K562 (cell line): ENCODE results near the gene TLR3. TPM values are rescaled to one million over a fixed set of nuclear protein-coding genes. Genes with fewer than 3 reads are reported as not detected.
"Not testable (repeated sequence)": the region's sequence is repeated elsewhere in the genome, so short reads cannot be mapped to it uniquely, and the experiment has no call there.

Experiments
- ATAC-seq: fragments of 200-7000 bp; cut with Tn5 transposase; 3 replicates; pipeline ENCODE4 v1.9.1; 2020; ENCODE audit warnings: moderate library complexity
- BruUV-seq: library from RNA; stranded (reverse); fragments of 400-500 nt; replicated peaks from 2 replicates; lab custom pipeline; 2021; lab: Mats Ljungman, UMichigan
- CTCF ChIA-PET: fragments of 300-600 bp; formaldehyde crosslinking; extraction: SDS; loops from one replicate; lab custom pipeline; 2021; ENCODE audit warnings: low intra/inter-chr PET ratio; lab: Yijun Ruan, JAX
- POLR2A ChIA-PET: fragments of 300-600, 350-650 bp; sonication (Branson Sonifier 250); formaldehyde crosslinking; extraction: SDS; loops from one replicate; lab custom pipeline; 2021; ENCODE audit warnings: antibody characterized with exemption, inconsistent platforms; lab: Yijun Ruan, JAX
- DNase-seq, 4 experiments: peaks; one replicate each; pipeline versions ENCODE4 v3.0.0 to v3.0.0-alpha.2; 2011 to 2018; ENCODE audit warnings: low spot score in 3 of 4, mixed read lengths in 3 of 4; ENCODE audit errors: extremely low read depth in 1 of 4
- FAIRE-seq: peaks from 2 replicates; lab custom pipeline; 2011; peaks lifted over from hg19 to GRCh38; lab: Jason Lieb, UNC
- H2AFZ ChIP-seq: 2 replicates; pipeline ENCODE4 v1.6.0; 2011; ENCODE audit warnings: low read depth, low read length, control low read depth, inconsistent platforms
- H3K27ac ChIP-seq: fragments of 200-600 bp; 3 replicates; pipeline ENCODE4 v1.8.0; 2011; ENCODE audit warnings: low read depth, mild to moderate bottlenecking, control low read depth, inconsistent platforms, low read length, moderate library complexity, mixed read lengths; ENCODE audit errors: extremely low read depth
- H3K27me3 ChIP-seq, 2 experiments: fragments of 300-600 bp in 1 of 2; 2 replicates in 1 of 2; 3 replicates in 1 of 2; pipeline versions ENCODE4 v1.6.0 to v1.8.0; 2011; ENCODE audit warnings: inconsistent platforms in 2 of 2, low read length in 2 of 2, mild to moderate bottlenecking in 1 of 2, mixed read lengths in 1 of 2, moderate library complexity in 1 of 2; ENCODE audit not compliant: control insufficient read depth in 2 of 2, insufficient read depth in 2 of 2
- H3K36me3 ChIP-seq: fragments of 300-600 bp; 3 replicates; pipeline ENCODE4 v1.8.0; 2011; ENCODE audit warnings: mild to moderate bottlenecking, low read length, inconsistent platforms; ENCODE audit not compliant: control insufficient read depth, insufficient read depth
- H3K4me1 ChIP-seq, 2 experiments: fragments of 200-600 bp in 1 of 2; replicated peaks in 1 of 2; 2 replicates in 1 of 2; 3 replicates in 1 of 2; pipeline versions ENCODE4 v1.5.1 to v1.8.0; 2011; ENCODE audit warnings: inconsistent platforms in 2 of 2, low read length in 2 of 2, mild to moderate bottlenecking in 1 of 2, mixed read lengths in 1 of 2, moderate library complexity in 1 of 2; ENCODE audit not compliant: control insufficient read depth in 2 of 2, insufficient read depth in 2 of 2
- H3K4me2 ChIP-seq: 2 replicates; pipeline ENCODE4 v1.6.1; 2011; ENCODE audit warnings: low read length, control low read depth, inconsistent platforms, mixed read lengths; ENCODE audit not compliant: insufficient read depth
- H3K4me3 ChIP-seq: fragments of 200-600 bp; sonication (generic), shearing (Covaris generic); 2 replicates; pipeline ENCODE4 v1.5.1; 2016; ENCODE audit warnings: control low read depth, inconsistent platforms
- H3K79me2 ChIP-seq: fragments of 200-600 bp; 3 replicates; pipeline ENCODE4 v1.8.0; 2011; ENCODE audit warnings: low read length, inconsistent platforms; ENCODE audit not compliant: control insufficient read depth, insufficient read depth
- H3K9ac ChIP-seq, 2 experiments: 2 replicates each; pipeline versions ENCODE4 v1.6.0 to v1.6.1; 2011; ENCODE audit warnings: low read depth in 2 of 2, low read length in 2 of 2, control low read depth in 1 of 2, inconsistent platforms in 1 of 2, mild to moderate bottlenecking in 1 of 2, mixed read lengths in 1 of 2; ENCODE audit not compliant: insufficient read depth in 1 of 2
- H3K9me1 ChIP-seq: one replicate; pipeline ENCODE4 v1.6.0; 2011; ENCODE audit warnings: inconsistent platforms, mild to moderate bottlenecking, low read length, moderate library complexity; ENCODE audit not compliant: control insufficient read depth, insufficient read depth
- H3K9me3 ChIP-seq: replicated peaks from 2 replicates; pipeline ENCODE4 v1.5.1; 2011; ENCODE audit warnings: low read depth, low read length, inconsistent platforms; ENCODE audit not compliant: control insufficient read depth, insufficient read depth
- H4K20me1 ChIP-seq: replicated peaks from 2 replicates; pipeline ENCODE4 v1.6.1; 2011; ENCODE audit warnings: low read length, inconsistent platforms, mixed read lengths; ENCODE audit not compliant: control insufficient read depth, insufficient read depth
- BCOR ChIP-seq: fragments of 450-650 bp; IDR thresholded peaks from 2 replicates; pipeline ENCODE4 v1.6.1; 2016
- CBFA2T2 ChIP-seq: fragments of 450-650 bp; conservative IDR thresholded peaks from 2 replicates; pipeline ENCODE4 v1.6.1; 2017; ENCODE audit warnings: mild to moderate bottlenecking
- CBX8 ChIP-seq: fragments of 200-600 bp; sonication (generic); IDR thresholded peaks from 2 replicates; pipeline ENCODE4 v1.6.1; 2012; ENCODE audit warnings: borderline replicate concordance, mixed run types, low read depth, mild to moderate bottlenecking, moderate library complexity, mixed read lengths, low read length, control low read depth, inconsistent platforms; ENCODE audit not compliant: poor library complexity, severe bottlenecking; ENCODE audit errors: extremely low read depth
- E4F1 ChIP-seq: fragments of 250-450 bp; sonication (Bioruptor Pico); IDR thresholded peaks from 2 replicates; pipeline ENCODE4 v1.5.0; 2021; ENCODE audit warnings: mild to moderate bottlenecking, borderline replicate concordance
- JUNB ChIP-seq: fragments of 450-650 bp; formaldehyde crosslinking; conservative IDR thresholded peaks from 2 replicates; pipeline ENCODE4 v1.4.0; 2020; ENCODE audit warnings: mild to moderate bottlenecking
- MCM3 ChIP-seq: fragments of 450-650 bp; IDR thresholded peaks from 2 replicates; pipeline ENCODE4 v1.6.1; 2016
- PML ChIP-seq: IDR thresholded peaks from 2 replicates; pipeline ENCODE4 v1.6.1; 2012; ENCODE audit warnings: low read length, inconsistent platforms
- ZFPM2 ChIP-seq: fragments of 250-450 bp; sonication (Bioruptor Pico); IDR thresholded peaks from 2 replicates; pipeline ENCODE4 v1.5.1; 2022; ENCODE audit warnings: mild to moderate bottlenecking
- WGBS: fragments of 100-300 bp; shearing (Covaris generic); methylation state at CpG from one replicate; pipeline ENCODE4 v1.1.6; 2016; ENCODE audit warnings: low coverage, mixed read lengths; ENCODE audit not compliant: insufficient coverage; ENCODE audit errors: missing lambda C conversion rate; 5-methylcytosine and 5-hydroxymethylcytosine counted together
- in situ Hi-C: fragments of 300-500 bp; cut with MboI; formaldehyde crosslinking; loops from 4 replicates; pipeline ENCODE4 v1.15.0; 2018; ENCODE audit warnings: inconsistent platforms, mixed read lengths
- intact Hi-C: fragments of 100-400 bp; cut with micrococcal nuclease; formaldehyde crosslinking; loops from 2 replicates; pipeline ENCODE4 v1.14.2; 2022
- polyA plus RNA-seq, 8 experiments: library from polyadenylated mRNA; depleted of rRNA in 4 of 8; stranded (reverse) in 5 of 8; unstranded in 3 of 8; fragments of >200 nt; fragmentation: Nextera tagmentation in 2 of 8; fragmentation: Illumina TruSeq in 1 of 8; extraction: Ambion mirVana in 2 of 8; extraction: Trizol in 1 of 8; gene quantifications; 2 replicates each; pipeline versions ENCODE4 v1.2.1 to v1.2.3, GENCODE V29; 2011 to 2014; ENCODE audit warnings: inconsistent platforms in 1 of 8, missing spikeins in 1 of 8
- total RNA-seq, 7 experiments: library from RNA; depleted of rRNA in 6 of 7; stranded (reverse); fragments of >200 nt in 6 of 7; fragmentation: Illumina TruSeq in 2 of 7; extraction: Trizol in 2 of 7; gene quantifications; 2 replicates each; pipeline versions ENCODE4 v1.2.1 to v1.2.3, GENCODE V29; 2011 to 2021; ENCODE audit warnings: low replicate concordance in 1 of 7
- TF ChIP-seq, protein P1 (sequence below): fragments of 450-650 bp; IDR thresholded peaks from 2 replicates; pipeline ENCODE4 v1.6.1; 2017; ENCODE audit warnings: antibody characterized with exemption

The TLR3 gene
- total and polyA plus RNA-seq, 9 of the 15 experiments (the other 6 are each of a cell fraction or from before 2014, with no cell fraction given) = 0.01 TPM; not detected in 8

- in situ Hi-C loops (loop anchor here (25.0 kb wide), 1 partner anchor 997 kb away; no protein-coding TSS in a partner anchor), intact Hi-C loops (loop anchor here (5.0 kb wide), 1 partner anchor 572 kb away; no protein-coding TSS in a partner anchor)
- BruUV-seq, H3K4me3 ChIP-seq, ATAC-seq, H3K36me3 ChIP-seq, H3K79me2 ChIP-seq, H4K20me1 ChIP-seq, H3K4me1 ChIP-seq, H3K9ac ChIP-seq, H3K4me2 ChIP-seq, POLR2A ChIA-PET, H3K9me3 ChIP-seq, DNase-seq, H3K9me1 ChIP-seq, H2AFZ ChIP-seq, FAIRE-seq, H3K27ac ChIP-seq, CTCF ChIA-PET: not testable (repeated sequence)
- H3K27me3 ChIP-seq = peaks cover 2 to 20% of the 10 kb centered on the region in 2 experiments; a peak in 3 of 5 replicates
- WGBS = 1% methylated on average over 7 of the region's 7 CpGs
Measured at GRCh38 chr4:186034613-186035012, 34.3 kb upstream of the TLR3 start.

DNA sequence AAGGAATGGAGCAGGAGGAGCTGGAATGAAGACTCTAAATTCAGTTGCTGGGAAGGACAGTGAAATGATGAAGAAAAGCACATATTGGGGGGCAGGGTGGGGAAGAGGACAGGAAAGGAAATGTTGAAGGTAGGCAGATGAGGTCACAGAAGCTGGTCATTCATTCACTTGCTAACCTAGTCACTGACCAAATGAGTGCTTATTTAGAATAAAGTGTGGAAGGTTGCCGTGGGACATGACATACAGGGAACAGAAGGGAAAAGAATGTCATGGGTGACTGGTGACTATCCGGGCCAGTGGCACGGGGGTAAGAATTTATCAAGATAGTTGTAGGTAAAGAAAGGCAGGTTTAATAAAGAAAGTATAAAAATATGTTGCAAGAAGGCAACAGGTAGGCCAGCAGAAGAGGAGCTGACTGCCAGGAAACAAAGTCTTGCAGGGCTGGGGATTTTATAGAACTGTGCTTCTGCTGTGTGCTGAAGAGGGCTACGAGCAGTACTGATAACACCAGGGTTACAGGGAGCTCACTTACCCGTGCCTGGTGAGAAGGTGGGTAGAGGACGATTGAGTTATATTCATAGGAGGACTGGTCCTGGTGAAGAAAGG is 31.9 kb upstream of the TLR3 start:
- no TSS peak for BruUV-seq
- no peak for FAIRE-seq
- ATAC-seq = no peak
- H4K20me1 ChIP-seq = 0 out of 2 replicates have a peak, but pooled peaks cover 4% of the 10 kb centered on the region
- DNase-seq = no peak
- H3K27me3 ChIP-seq = peaks cover 0 to 15% of the 10 kb centered on the region in 2 experiments; a peak in 3 of 5 replicates
- H3K36me3 ChIP-seq = no peaks in the 10 kb centered on the region
- H3K4me1 ChIP-seq = no peaks in the 10 kb centered on the region
- H3K9me3 ChIP-seq = no peaks in the 10 kb centered on the region; the same call in 1 of the 2 replicates
- POLR2A ChIA-PET = interaction anchor here (0.7 kb wide), 1 partner anchor 442 kb away, joined by 3 read pairs; no protein-coding TSS in a partner anchor
- no peak overlapping the region for H3K9ac ChIP-seq
- intact Hi-C loops = loop anchor here (5.0 kb wide), 1 partner anchor 575 kb away; no protein-coding TSS in a partner anchor
- in situ Hi-C loops = loop anchor here (25.0 kb wide), 1 partner anchor 1000 kb away; no protein-coding TSS in a partner anchor
- H2AFZ ChIP-seq = no peak overlapping the region
- CTCF ChIA-PET = interaction anchor here (2.5 kb wide), 1 partner anchor 396 kb away, joined by 10 read pairs; no protein-coding TSS in a partner anchor
- H3K79me2 ChIP-seq = no peaks in the 10 kb centered on the region
- 1% methylated on average over 6 of the region's 6 CpGs for WGBS
- no peak overlapping the region for H3K4me2 ChIP-seq
- H3K4me3 ChIP-seq = no peak overlapping the region
- no peak overlapping the region for H3K27ac ChIP-seq
- H3K9me1 ChIP-seq = no peaks in the 10 kb centered on the region
- TF ChIP-seq MCM3 (no peak), PML (no peak), ZFPM2 (no peak), JUNB (no peak), BCOR (no peak), CBFA2T2 (no peak), E4F1 (CRISPR knock-in tag) (no peak), CBX8 (no peak)
- TF ChIP-seq, protein P1, sequence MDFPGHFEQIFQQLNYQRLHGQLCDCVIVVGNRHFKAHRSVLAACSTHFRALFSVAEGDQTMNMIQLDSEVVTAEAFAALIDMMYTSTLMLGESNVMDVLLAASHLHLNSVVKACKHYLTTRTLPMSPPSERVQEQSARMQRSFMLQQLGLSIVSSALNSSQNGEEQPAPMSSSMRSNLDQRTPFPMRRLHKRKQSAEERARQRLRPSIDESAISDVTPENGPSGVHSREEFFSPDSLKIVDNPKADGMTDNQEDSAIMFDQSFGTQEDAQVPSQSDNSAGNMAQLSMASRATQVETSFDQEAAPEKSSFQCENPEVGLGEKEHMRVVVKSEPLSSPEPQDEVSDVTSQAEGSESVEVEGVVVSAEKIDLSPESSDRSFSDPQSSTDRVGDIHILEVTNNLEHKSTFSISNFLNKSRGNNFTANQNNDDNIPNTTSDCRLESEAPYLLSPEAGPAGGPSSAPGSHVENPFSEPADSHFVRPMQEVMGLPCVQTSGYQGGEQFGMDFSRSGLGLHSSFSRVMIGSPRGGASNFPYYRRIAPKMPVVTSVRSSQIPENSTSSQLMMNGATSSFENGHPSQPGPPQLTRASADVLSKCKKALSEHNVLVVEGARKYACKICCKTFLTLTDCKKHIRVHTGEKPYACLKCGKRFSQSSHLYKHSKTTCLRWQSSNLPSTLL = no peak
